ENCODE results near the gene LAMB4. TPM values are rescaled to one million over a fixed set of nuclear protein-coding genes. Genes with fewer than 3 reads are reported as not detected.
A peak's percentile ranks its signal among the peaks of the same experiment; 100 is the strongest.

Gene LAMB4
- polyA plus RNA-seq, 1 of the 3 experiments (the other 2 are of a cell fraction) = 0.36 TPM

- TF ChIP-seq ZBTB33 (IDR thresholded peaks at IDR 0.05; ENCODE audit: borderline replicate concordance, low read depth) = no peak
- TF ChIP-seq GATA2 (CRISPR knock-in tag; IDR thresholded peaks at IDR 0.05) = no peak
- no peak for TF ChIP-seq YY1 (IDR thresholded peaks at IDR 0.05; ENCODE audit: low read depth)
Measured at GRCh38 chr7:108093341-108093740, 36.8 kb downstream of the LAMB4 start (continued).

DNA sequence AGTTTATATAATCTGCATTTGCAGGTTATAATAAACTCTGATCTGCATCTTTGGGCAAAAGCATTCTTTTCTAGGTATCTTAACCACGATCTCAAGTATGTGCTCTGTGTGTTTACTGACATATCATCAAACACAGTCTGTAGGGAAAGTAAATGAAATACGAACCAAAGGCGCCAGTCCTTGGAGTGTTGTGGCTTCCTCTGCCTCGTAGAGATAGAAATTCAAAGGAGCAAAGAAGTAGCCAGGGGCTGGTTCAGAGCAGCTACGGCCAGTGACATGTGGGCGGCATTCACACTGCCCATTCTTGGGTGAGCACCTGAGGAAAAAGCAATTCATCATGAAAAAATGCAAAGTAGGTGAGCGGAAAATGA, 38.7 kb downstream of the LAMB4 start:
- Histone ChIP-seq H3K4me2 (no peak overlapping the region), H3K27ac (ENCODE audit: low read depth in 2 of 2, low read length in 1 of 2) (no peak overlapping the region), H3K27me3 (ENCODE audit: insufficient read depth) (no peaks in the 10 kb centered on the region), H3K79me2 (ENCODE audit: insufficient read depth) (no peaks in the 10 kb centered on the region), H3K9me3 (no peaks in the 10 kb centered on the region), H3K9me2 (no peaks in the 10 kb centered on the region), H4K20me1 (ENCODE audit: insufficient read depth) (no peaks in the 10 kb centered on the region), H3K9ac (no peak overlapping the region), H3K4me3 (ENCODE audit: low read depth in 2 of 2, low read length in 1 of 2) (no peak overlapping the region), H3K36me3 (replicated peaks in 1 of 2; ENCODE audit: control insufficient read depth in 1 of 2, insufficient read depth in 2 of 2, low read length in 1 of 2) (no peaks in the 10 kb centered on the region), H3F3A (replicated peaks; ENCODE audit: insufficient read depth) (peaks cover 16% of the 10 kb centered on the region), H2AFZ (ENCODE audit: low read depth) (no peak overlapping the region), H3K4me1 (ENCODE audit: control insufficient read depth in 1 of 2, insufficient read depth in 2 of 2, low read depth in 1 of 2, low read length in 1 of 2) (peaks cover 13 to 31% of the 10 kb centered on the region in 2 experiments)
- 78% methylated on average over 7 of the region's 7 CpGs for WGBS (ENCODE audit: low lambda C conversion rate)
- ChIA-PET CTCF (interaction anchor here (1.4 to 1.5 kb wide), 2 partner anchors 44 to 54 kb away, joined by 3 read pairs; no protein-coding TSS in a partner anchor), POLR2A (no interaction called here)
- no peak for DNase-seq
- TF ChIP-seq NFIC (IDR thresholded peaks at IDR 0.05; ENCODE audit: borderline replicate concordance) (peak; percentile 48; the same call in 1 of the 2 replicates), YY1 (IDR thresholded peaks at IDR 0.05; ENCODE audit: low read depth) (no peak), ZBTB33 (IDR thresholded peaks at IDR 0.05; ENCODE audit: borderline replicate concordance, low read depth) (no peak), RFX5 (IDR thresholded peaks at IDR 0.05; ENCODE audit: low read length) (no peak), USF2 (IDR thresholded peaks at IDR 0.05; ENCODE audit: borderline replicate concordance, low read depth, low read length) (no peak), RAD21 (IDR thresholded peaks at IDR 0.05; ENCODE audit: low read length) (no peak), EZH2phosphoT487 (IDR thresholded peaks at IDR 0.05; ENCODE audit: borderline replicate concordance, low read depth) (no peak), FOSL2 (IDR thresholded peaks at IDR 0.05; ENCODE audit: borderline replicate concordance, low read depth) (no peak), ELF1 (IDR thresholded peaks at IDR 0.05) (no peak), JUND (IDR thresholded peaks at IDR 0.05) (peak; percentile 45; the same call in 1 of the 2 replicates), TEAD4 (IDR thresholded peaks at IDR 0.05; ENCODE audit: borderline replicate concordance, insufficient read depth) (no peak), FOXM1 (IDR thresholded peaks at IDR 0.05; ENCODE audit: low read depth) (no peak), SMC3 (IDR thresholded peaks at IDR 0.05; ENCODE audit: low read depth, low read length) (no peak), NRF1 (IDR thresholded peaks at IDR 0.05; ENCODE audit: low read depth, low read length) (no peak), RXRA (IDR thresholded peaks at IDR 0.05; ENCODE audit: borderline replicate concordance, low read depth) (no peak), TCF12 (IDR thresholded peaks at IDR 0.05) (peak; percentile 78; the same call in 1 of the 2 replicates), POLR2AphosphoS5 (IDR thresholded peaks at IDR 0.05; ENCODE audit: low read depth, low read length) (no peak)
- TF ChIP-seq, protein P1, sequence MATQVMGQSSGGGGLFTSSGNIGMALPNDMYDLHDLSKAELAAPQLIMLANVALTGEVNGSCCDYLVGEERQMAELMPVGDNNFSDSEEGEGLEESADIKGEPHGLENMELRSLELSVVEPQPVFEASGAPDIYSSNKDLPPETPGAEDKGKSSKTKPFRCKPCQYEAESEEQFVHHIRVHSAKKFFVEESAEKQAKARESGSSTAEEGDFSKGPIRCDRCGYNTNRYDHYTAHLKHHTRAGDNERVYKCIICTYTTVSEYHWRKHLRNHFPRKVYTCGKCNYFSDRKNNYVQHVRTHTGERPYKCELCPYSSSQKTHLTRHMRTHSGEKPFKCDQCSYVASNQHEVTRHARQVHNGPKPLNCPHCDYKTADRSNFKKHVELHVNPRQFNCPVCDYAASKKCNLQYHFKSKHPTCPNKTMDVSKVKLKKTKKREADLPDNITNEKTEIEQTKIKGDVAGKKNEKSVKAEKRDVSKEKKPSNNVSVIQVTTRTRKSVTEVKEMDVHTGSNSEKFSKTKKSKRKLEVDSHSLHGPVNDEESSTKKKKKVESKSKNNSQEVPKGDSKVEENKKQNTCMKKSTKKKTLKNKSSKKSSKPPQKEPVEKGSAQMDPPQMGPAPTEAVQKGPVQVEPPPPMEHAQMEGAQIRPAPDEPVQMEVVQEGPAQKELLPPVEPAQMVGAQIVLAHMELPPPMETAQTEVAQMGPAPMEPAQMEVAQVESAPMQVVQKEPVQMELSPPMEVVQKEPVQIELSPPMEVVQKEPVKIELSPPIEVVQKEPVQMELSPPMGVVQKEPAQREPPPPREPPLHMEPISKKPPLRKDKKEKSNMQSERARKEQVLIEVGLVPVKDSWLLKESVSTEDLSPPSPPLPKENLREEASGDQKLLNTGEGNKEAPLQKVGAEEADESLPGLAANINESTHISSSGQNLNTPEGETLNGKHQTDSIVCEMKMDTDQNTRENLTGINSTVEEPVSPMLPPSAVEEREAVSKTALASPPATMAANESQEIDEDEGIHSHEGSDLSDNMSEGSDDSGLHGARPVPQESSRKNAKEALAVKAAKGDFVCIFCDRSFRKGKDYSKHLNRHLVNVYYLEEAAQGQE (IDR thresholded peaks at IDR 0.05; ENCODE audit: low read depth, low read length) = no peak
- TF ChIP-seq, protein P2, sequence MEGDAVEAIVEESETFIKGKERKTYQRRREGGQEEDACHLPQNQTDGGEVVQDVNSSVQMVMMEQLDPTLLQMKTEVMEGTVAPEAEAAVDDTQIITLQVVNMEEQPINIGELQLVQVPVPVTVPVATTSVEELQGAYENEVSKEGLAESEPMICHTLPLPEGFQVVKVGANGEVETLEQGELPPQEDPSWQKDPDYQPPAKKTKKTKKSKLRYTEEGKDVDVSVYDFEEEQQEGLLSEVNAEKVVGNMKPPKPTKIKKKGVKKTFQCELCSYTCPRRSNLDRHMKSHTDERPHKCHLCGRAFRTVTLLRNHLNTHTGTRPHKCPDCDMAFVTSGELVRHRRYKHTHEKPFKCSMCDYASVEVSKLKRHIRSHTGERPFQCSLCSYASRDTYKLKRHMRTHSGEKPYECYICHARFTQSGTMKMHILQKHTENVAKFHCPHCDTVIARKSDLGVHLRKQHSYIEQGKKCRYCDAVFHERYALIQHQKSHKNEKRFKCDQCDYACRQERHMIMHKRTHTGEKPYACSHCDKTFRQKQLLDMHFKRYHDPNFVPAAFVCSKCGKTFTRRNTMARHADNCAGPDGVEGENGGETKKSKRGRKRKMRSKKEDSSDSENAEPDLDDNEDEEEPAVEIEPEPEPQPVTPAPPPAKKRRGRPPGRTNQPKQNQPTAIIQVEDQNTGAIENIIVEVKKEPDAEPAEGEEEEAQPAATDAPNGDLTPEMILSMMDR (IDR thresholded peaks at IDR 0.05) = no peak
- TF ChIP-seq, protein P3, sequence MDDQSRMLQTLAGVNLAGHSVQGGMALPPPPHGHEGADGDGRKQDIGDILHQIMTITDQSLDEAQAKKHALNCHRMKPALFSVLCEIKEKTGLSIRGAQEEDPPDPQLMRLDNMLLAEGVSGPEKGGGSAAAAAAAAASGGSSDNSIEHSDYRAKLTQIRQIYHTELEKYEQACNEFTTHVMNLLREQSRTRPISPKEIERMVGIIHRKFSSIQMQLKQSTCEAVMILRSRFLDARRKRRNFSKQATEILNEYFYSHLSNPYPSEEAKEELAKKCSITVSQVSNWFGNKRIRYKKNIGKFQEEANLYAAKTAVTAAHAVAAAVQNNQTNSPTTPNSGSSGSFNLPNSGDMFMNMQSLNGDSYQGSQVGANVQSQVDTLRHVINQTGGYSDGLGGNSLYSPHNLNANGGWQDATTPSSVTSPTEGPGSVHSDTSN (IDR thresholded peaks at IDR 0.05) = peak; percentile 74
